ENCODE measurements around the gene HIGD2B. TPM values are rescaled to one million over a fixed set of nuclear protein-coding genes. Genes with fewer than 3 reads are reported as not detected.

HIGD2B gene
- total and polyA plus RNA-seq, 2 experiments from 2014 or later = not detected

DNA sequence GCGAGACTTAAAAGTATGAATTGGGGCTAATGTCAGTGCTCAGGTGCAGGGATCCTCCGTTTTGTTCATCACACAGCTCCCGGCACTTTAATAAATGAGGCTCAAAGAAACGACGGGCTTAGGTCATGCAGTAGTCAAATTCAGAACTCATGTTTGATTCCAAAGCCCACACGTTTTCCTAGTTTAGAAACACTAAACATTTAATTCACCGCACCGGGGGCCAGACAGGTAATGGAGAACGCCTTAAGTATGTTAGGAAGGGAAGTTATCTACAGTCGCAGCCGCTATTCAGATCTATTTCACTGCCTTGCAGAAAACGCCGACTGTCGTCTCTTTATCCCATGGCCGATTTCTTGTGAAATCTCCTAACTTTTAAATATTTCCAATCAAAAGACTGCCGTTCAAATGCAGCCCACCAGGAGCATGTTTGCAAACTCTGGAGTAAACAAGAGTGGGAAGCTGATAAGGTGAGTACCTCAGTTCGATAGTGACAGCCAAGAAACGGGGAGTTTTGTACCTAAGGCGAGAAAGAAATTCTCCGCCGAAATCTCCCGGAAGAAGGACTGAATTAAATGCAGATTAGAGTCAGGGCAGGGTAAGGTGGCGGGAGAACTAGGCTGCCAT is 569 bp downstream of the HIGD2B start:
- Histone ChIP-seq H3K4me3 (peak overlapping the region; percentile 41), H3K4me2 (peak overlapping the region; percentile 89), H3K9me3 (ENCODE audit: low read depth) (no peaks in the 10 kb centered on the region), H4K20me1 (ENCODE audit: insufficient read depth, poor library complexity, severe bottlenecking) (no peaks in the 10 kb centered on the region), H3K4me1 (ENCODE audit: insufficient read depth) (peaks cover 14% of the 10 kb centered on the region), H3K9me2 (replicated peaks; ENCODE audit: insufficient read depth) (no peaks in the 10 kb centered on the region), H3K27me3 (peaks cover 7% of the 10 kb centered on the region), H3K79me2 (peaks cover 24% of the 10 kb centered on the region), H3K36me3 (replicated peaks; ENCODE audit: insufficient read depth, low read depth) (no peaks in the 10 kb centered on the region), H2AFZ (peak overlapping the region; percentile 98), H3K27ac (peak overlapping the region; percentile 90)
- 16% methylated on average over 23 of the region's 23 CpGs for WGBS (ENCODE audit: low lambda C conversion rate, missing lambda C conversion rate)
- peak; percentile 3 for DNase-seq (ENCODE audit: low spot score)
- no peak for TF ChIP-seq EZH2phosphoT487 (IDR thresholded peaks at IDR 0.05; ENCODE audit: low read depth, severe bottlenecking, unreplicated experiment)
- TF ChIP-seq EZH2 (IDR thresholded peaks at IDR 0.05; ENCODE audit: borderline replicate concordance) = no peak
- TF ChIP-seq, protein P1, sequence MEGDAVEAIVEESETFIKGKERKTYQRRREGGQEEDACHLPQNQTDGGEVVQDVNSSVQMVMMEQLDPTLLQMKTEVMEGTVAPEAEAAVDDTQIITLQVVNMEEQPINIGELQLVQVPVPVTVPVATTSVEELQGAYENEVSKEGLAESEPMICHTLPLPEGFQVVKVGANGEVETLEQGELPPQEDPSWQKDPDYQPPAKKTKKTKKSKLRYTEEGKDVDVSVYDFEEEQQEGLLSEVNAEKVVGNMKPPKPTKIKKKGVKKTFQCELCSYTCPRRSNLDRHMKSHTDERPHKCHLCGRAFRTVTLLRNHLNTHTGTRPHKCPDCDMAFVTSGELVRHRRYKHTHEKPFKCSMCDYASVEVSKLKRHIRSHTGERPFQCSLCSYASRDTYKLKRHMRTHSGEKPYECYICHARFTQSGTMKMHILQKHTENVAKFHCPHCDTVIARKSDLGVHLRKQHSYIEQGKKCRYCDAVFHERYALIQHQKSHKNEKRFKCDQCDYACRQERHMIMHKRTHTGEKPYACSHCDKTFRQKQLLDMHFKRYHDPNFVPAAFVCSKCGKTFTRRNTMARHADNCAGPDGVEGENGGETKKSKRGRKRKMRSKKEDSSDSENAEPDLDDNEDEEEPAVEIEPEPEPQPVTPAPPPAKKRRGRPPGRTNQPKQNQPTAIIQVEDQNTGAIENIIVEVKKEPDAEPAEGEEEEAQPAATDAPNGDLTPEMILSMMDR (IDR thresholded peaks at IDR 0.05; ENCODE audit: poor library complexity) = no peak

DNA sequence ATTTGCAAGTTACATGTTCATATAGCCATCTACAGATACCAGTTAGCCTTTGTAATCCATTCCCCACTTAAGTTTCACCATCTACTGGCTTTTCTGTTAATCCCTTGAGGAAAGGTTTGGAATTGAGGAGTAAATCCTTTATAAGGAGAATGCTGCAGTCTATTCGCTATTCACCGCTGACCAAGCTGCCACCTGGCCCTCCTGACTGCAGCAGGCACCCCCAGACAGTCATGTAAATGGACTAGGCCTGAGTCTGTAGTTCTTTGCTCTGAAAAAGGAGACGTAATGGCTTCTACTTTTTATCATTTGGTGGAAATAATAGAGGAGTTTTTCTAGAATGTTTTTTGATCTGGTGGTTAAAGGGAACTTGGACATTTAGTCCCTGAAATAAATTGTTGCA is 3.2 kb downstream of the HIGD2B start:
- WGBS (ENCODE audit: low lambda C conversion rate, missing lambda C conversion rate) = 81% methylated on average over 3 of the region's 3 CpGs
- no peak overlapping the region for H2AFZ ChIP-seq
- no peaks in the 10 kb centered on the region for H3K9me3 ChIP-seq (ENCODE audit: low read depth)
- H3K79me2 ChIP-seq = peaks cover 7% of the 10 kb centered on the region
- peaks cover 14% of the 10 kb centered on the region for H3K4me1 ChIP-seq (ENCODE audit: insufficient read depth)
- H3K27ac ChIP-seq = no peak overlapping the region
- H3K36me3 ChIP-seq (replicated peaks; ENCODE audit: insufficient read depth, low read depth) = no peaks in the 10 kb centered on the region
- H3K4me2 ChIP-seq = no peak overlapping the region
- H3K27me3 ChIP-seq = peaks cover 33% of the 10 kb centered on the region
- TF ChIP-seq EZH2 (IDR thresholded peaks at IDR 0.05; ENCODE audit: borderline replicate concordance) = no peak
- TF ChIP-seq EZH2phosphoT487 (IDR thresholded peaks at IDR 0.05; ENCODE audit: low read depth, severe bottlenecking, unreplicated experiment) = no peak
- TF ChIP-seq, protein P1 (IDR thresholded peaks at IDR 0.05; ENCODE audit: poor library complexity) = no peak
- no peak for DNase-seq (ENCODE audit: low spot score)
- no peak overlapping the region for H3K4me3 ChIP-seq
- H3K9me2 ChIP-seq (replicated peaks; ENCODE audit: insufficient read depth) = no peaks in the 10 kb centered on the region
- H4K20me1 ChIP-seq (ENCODE audit: insufficient read depth, poor library complexity, severe bottlenecking) = no peaks in the 10 kb centered on the region

DNA sequence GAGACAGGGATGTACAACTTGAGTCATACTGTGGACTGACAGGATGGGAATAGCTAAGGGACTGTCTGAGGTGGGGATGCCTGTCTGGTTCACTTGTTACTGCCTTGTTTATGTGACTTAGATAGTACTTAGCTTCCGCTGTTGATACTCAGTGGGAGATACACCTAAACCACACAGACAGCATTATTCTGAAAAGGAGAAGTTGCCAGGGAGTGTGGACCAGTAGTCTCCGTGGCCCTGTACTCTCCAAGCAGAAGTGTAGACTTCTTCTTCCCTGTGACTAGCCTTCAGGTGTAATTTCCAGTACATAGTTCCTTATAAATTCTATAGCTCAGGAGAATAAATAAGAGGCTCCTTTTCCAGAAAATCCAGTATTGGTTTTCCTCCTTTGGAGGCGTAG is 5.1 kb downstream of the HIGD2B start:
- no peaks in the 10 kb centered on the region for H3K79me2 ChIP-seq
- H3K4me3 ChIP-seq = no peak overlapping the region
- H3K27ac ChIP-seq = no peak overlapping the region
- H4K20me1 ChIP-seq (ENCODE audit: insufficient read depth, poor library complexity, severe bottlenecking) = no peaks in the 10 kb centered on the region
- no peaks in the 10 kb centered on the region for H3K9me3 ChIP-seq (ENCODE audit: low read depth)
- TF ChIP-seq, protein P1 (IDR thresholded peaks at IDR 0.05; ENCODE audit: poor library complexity) = no peak
- TF ChIP-seq EZH2phosphoT487 (IDR thresholded peaks at IDR 0.05; ENCODE audit: low read depth, severe bottlenecking, unreplicated experiment) = no peak
- TF ChIP-seq EZH2 (IDR thresholded peaks at IDR 0.05; ENCODE audit: borderline replicate concordance) = no peak
- no peak overlapping the region for H2AFZ ChIP-seq
- peaks cover 33% of the 10 kb centered on the region for H3K27me3 ChIP-seq
- H3K36me3 ChIP-seq (replicated peaks; ENCODE audit: insufficient read depth, low read depth) = no peaks in the 10 kb centered on the region
- no peak for DNase-seq (ENCODE audit: low spot score)
- 56% methylated on average over 3 of the region's 3 CpGs for WGBS (ENCODE audit: low lambda C conversion rate, missing lambda C conversion rate)
- H3K4me1 ChIP-seq (ENCODE audit: insufficient read depth) = peaks cover 10% of the 10 kb centered on the region
- no peak overlapping the region for H3K4me2 ChIP-seq
- H3K9me2 ChIP-seq (replicated peaks; ENCODE audit: insufficient read depth) = no peaks in the 10 kb centered on the region

Data from hepatocyte (in vitro differentiated cells).